WTC11 (cell line): ENCODE results near the gene PHLDB3. TPM values are rescaled to one million over a fixed set of nuclear protein-coding genes. Genes with fewer than 3 reads are reported as not detected.

ENCODE experiments used
- ATAC-seq: fragments of 200-7000 bp; cut with Tn5 transposase; 2 replicates; pipeline ENCODE4 v1.10.0; 2021; ENCODE audit warnings: mild to moderate bottlenecking, moderate library complexity
- CTCF ChIA-PET: fragments of 300-600 bp; sonication (Branson Sonifier 250); formaldehyde crosslinking; loops from one replicate; lab custom pipeline; 2021; ENCODE audit warnings: antibody characterized with exemption; lab: Charles Lee
- POLR2A ChIA-PET: fragments of 350-600 bp; sonication (Branson Sonifier 250); formaldehyde crosslinking; loops from one replicate; lab custom pipeline; 2021; ENCODE audit warnings: antibody characterized with exemption; lab: Charles Lee
- DNase-seq: peaks from one replicate; pipeline ENCODE4 v3.0.0; 2021; ENCODE audit warnings: low spot score
- H3K27ac Mint-ChIP-seq: 2 replicates; pipeline ENCODE4 v1.8.0; 2021; ENCODE audit warnings: mixed read lengths
- H3K27me3 Mint-ChIP-seq: 2 replicates; pipeline ENCODE4 v1.8.0; 2021; ENCODE audit warnings: low read depth, mild to moderate bottlenecking, moderate library complexity, mixed read lengths
- H3K36me3 Mint-ChIP-seq: 2 replicates; pipeline ENCODE4 v1.8.0; 2021; ENCODE audit warnings: mixed read lengths
- H3K4me1 Mint-ChIP-seq: 2 replicates; pipeline ENCODE4 v1.8.0; 2022; ENCODE audit warnings: mixed read lengths
- H3K4me3 Mint-ChIP-seq: 2 replicates; pipeline ENCODE4 v1.8.0; 2021; ENCODE audit warnings: mild to moderate bottlenecking, moderate library complexity, mixed read lengths
- H3K9me3 Mint-ChIP-seq: 2 replicates; pipeline ENCODE4 v1.8.0; 2021; ENCODE audit warnings: mixed read lengths
- AFF4 ChIP-seq: sonication (generic); formaldehyde crosslinking; IDR thresholded peaks from 2 replicates; pipeline ENCODE4 v1.8.1; 2023; ENCODE audit warnings: mild to moderate bottlenecking, missing genetic modification reagents, borderline replicate concordance
- AR ChIP-seq: fragments of 250-450 bp; sonication (Bioruptor Pico); IDR thresholded peaks from 2 replicates; pipeline ENCODE4 v1.9.0; 2021; ENCODE audit warnings: mild to moderate bottlenecking
- CTCF ChIP-seq: fragments of 200-600 bp; IDR thresholded peaks from 2 replicates; pipeline ENCODE4 v1.8.0; 2022; ENCODE audit warnings: antibody characterized with exemption
- FOXK1 ChIP-seq: sonication (generic); formaldehyde crosslinking; IDR thresholded peaks from 2 replicates; pipeline ENCODE4 v1.8.0; 2022; ENCODE audit warnings: mild to moderate bottlenecking, moderate library complexity, missing genetic modification reagents
- KAT7 ChIP-seq: sonication (generic); formaldehyde crosslinking; IDR thresholded peaks from 2 replicates; pipeline ENCODE4 v1.8.1; 2023; ENCODE audit warnings: missing genetic modification reagents, mild to moderate bottlenecking, borderline replicate concordance
- MAX ChIP-seq: sonication (generic); formaldehyde crosslinking; IDR thresholded peaks from 2 replicates; pipeline ENCODE4 v1.8.0; 2022; ENCODE audit warnings: mild to moderate bottlenecking, missing genetic modification reagents
- NFATC4 ChIP-seq: fragments of 250-450 bp; sonication (Bioruptor Pico); IDR thresholded peaks from 2 replicates; pipeline ENCODE4 v1.9.0; 2021; ENCODE audit warnings: mild to moderate bottlenecking
- NR2C2 ChIP-seq: sonication (generic); formaldehyde crosslinking; IDR thresholded peaks from 2 replicates; pipeline ENCODE4 v1.8.0; 2022; ENCODE audit warnings: mild to moderate bottlenecking, missing genetic modification reagents
- PRDM15 ChIP-seq: sonication (generic); formaldehyde crosslinking; IDR thresholded peaks from 2 replicates; pipeline ENCODE4 v1.8.0; 2022; ENCODE audit warnings: missing genetic modification reagents
- TEAD4 ChIP-seq: sonication (generic); formaldehyde crosslinking; IDR thresholded peaks from 2 replicates; pipeline ENCODE4 v1.8.0; 2022; ENCODE audit warnings: mild to moderate bottlenecking, missing genetic modification reagents
- USF2 ChIP-seq: sonication (generic); formaldehyde crosslinking; IDR thresholded peaks from 2 replicates; pipeline ENCODE4 v1.8.1; 2023; ENCODE audit warnings: mild to moderate bottlenecking, missing genetic modification reagents, moderate library complexity
- ZNF232 ChIP-seq: sonication (generic); formaldehyde crosslinking; IDR thresholded peaks from 2 replicates; pipeline ENCODE4 v1.8.0; 2022; ENCODE audit warnings: mild to moderate bottlenecking, missing genetic modification reagents
- ZNF263 ChIP-seq: sonication (generic); formaldehyde crosslinking; IDR thresholded peaks from 2 replicates; pipeline ENCODE4 v1.8.1; 2022; ENCODE audit warnings: low read depth, mild to moderate bottlenecking, moderate library complexity, missing genetic modification reagents
- ZNF416 ChIP-seq: fragments of 250-450 bp; sonication (Bioruptor Pico); IDR thresholded peaks from 2 replicates; pipeline ENCODE4 v1.9.0; 2021; ENCODE audit warnings: mild to moderate bottlenecking, inconsistent platforms
- ZNF423 ChIP-seq: fragments of 250-450 bp; sonication (Bioruptor Pico); IDR thresholded peaks from 2 replicates; pipeline ENCODE4 v2.1.2; 2022; ENCODE audit warnings: mild to moderate bottlenecking, moderate library complexity
- ZNF425 ChIP-seq: fragments of 250-450 bp; sonication (Bioruptor Pico); conservative IDR thresholded peaks from 2 replicates; pipeline ENCODE4 v1.9.0; 2021; ENCODE audit warnings: mild to moderate bottlenecking
- total RNA-seq: library from RNA; stranded (reverse); gene quantifications from 3 replicates; pipeline ENCODE4 v1.2.3, GENCODE V29; 2021

Gene PHLDB3
- total RNA-seq, 1 experiment from 2014 or later, result 14.6 TPM

GRCh38 chr19:43461303-43461702 lies 43.2 kb downstream of the PHLDB3 start (continued):
- TF ChIP-seq AFF4, result no peak
- TF ChIP-seq, all 79 proteins: peak for 0

GRCh38 chr19:43460362-43461016 lies 44.1 kb downstream of the PHLDB3 start:
- Mint-ChIP-seq H3K4me3 (no peak overlapping the region), H3K27ac (no peak overlapping the region), H3K27me3 (peaks cover 51% of the 10 kb centered on the region), H3K36me3 (no peaks in the 10 kb centered on the region), H3K4me1 (peaks cover 21% of the 10 kb centered on the region), H3K9me3 (no peaks in the 10 kb centered on the region)
- TF ChIP-seq ZNF416 (CRISPR knock-in tag) (no peak), NR2C2 (CRISPR knock-in tag) (no peak), ZNF423 (CRISPR knock-in tag) (no peak), ZNF263 (no peak), CTCF (no peak), ZNF425 (CRISPR knock-in tag) (no peak), NFATC4 (CRISPR knock-in tag) (no peak), MAX (CRISPR knock-in tag) (no peak), TEAD4 (CRISPR knock-in tag) (no peak), PRDM15 (no peak), USF2 (CRISPR knock-in tag) (no peak), AR (CRISPR knock-in tag) (no peak), ZNF232 (CRISPR knock-in tag) (no peak), KAT7 (no peak), FOXK1 (CRISPR knock-in tag) (no peak)
- DNase-seq (no peak), ATAC-seq (no peak)
- ChIA-PET POLR2A (no interaction called here), CTCF (interaction anchor here (1.0 to 3.2 kb wide), 8 partner anchors 14 to 95 kb away, joined by 3 to 16 read pairs (median 4); partner anchors contain the start of genes PHLDB3 and ZNF575)
